Measurements from ENCODE around the gene RALGDS. TPM values are rescaled to one million over a fixed set of nuclear protein-coding genes. Genes with fewer than 3 reads are reported as not detected.

RALGDS gene
- total RNA-seq, 2 experiments from 2014 or later = 23.8 to 28.2 TPM

GRCh38 chr9:133114886-133115603, 6.0 kb downstream of the RALGDS start:
- H3K79me2 ChIP-seq (ENCODE audit: insufficient read depth, low read depth, low read length) = no peaks in the 10 kb centered on the region
- intact Hi-C loops (cut with micrococcal nuclease; ENCODE audit: unreplicated experiment) = no loop called here
- H3K4me2 ChIP-seq (ENCODE audit: low read length) = no peak overlapping the region
- H4K20me1 ChIP-seq (ENCODE audit: insufficient read depth, low read length) = no peaks in the 10 kb centered on the region; the same call in 1 of the 2 replicates
- H3K4me3 ChIP-seq (ENCODE audit: low read depth, low read length, poor library complexity, severe bottlenecking) = no peak overlapping the region
- H3K36me3 ChIP-seq (ENCODE audit: insufficient read depth, low read length) = no peaks in the 10 kb centered on the region
- ChIA-PET POLR2A (no interaction called here), CTCF (ENCODE audit: unreplicated experiment) (no interaction called here)
- no peaks in the 10 kb centered on the region for H3K9me3 ChIP-seq (ENCODE audit: low read length)
- BruUV-seq (replicated peaks) = no TSS peak
- no peak overlapping the region for H3K27ac ChIP-seq (ENCODE audit: low read depth, low read length, poor library complexity, severe bottlenecking)
- H3K9me2 ChIP-seq (ENCODE audit: insufficient read depth, low read length) = no peaks in the 10 kb centered on the region
- H3K4me1 ChIP-seq (ENCODE audit: insufficient read depth, low read length, poor library complexity, severe bottlenecking) = peaks cover 11% of the 10 kb centered on the region
- no peak overlapping the region for H2AFZ ChIP-seq (ENCODE audit: low read length)
- no peak for TF ChIP-seq EZH2phosphoT487 (IDR thresholded peaks at IDR 0.05; ENCODE audit: borderline replicate concordance, low read depth, low read length)
- TF ChIP-seq, protein P1, sequence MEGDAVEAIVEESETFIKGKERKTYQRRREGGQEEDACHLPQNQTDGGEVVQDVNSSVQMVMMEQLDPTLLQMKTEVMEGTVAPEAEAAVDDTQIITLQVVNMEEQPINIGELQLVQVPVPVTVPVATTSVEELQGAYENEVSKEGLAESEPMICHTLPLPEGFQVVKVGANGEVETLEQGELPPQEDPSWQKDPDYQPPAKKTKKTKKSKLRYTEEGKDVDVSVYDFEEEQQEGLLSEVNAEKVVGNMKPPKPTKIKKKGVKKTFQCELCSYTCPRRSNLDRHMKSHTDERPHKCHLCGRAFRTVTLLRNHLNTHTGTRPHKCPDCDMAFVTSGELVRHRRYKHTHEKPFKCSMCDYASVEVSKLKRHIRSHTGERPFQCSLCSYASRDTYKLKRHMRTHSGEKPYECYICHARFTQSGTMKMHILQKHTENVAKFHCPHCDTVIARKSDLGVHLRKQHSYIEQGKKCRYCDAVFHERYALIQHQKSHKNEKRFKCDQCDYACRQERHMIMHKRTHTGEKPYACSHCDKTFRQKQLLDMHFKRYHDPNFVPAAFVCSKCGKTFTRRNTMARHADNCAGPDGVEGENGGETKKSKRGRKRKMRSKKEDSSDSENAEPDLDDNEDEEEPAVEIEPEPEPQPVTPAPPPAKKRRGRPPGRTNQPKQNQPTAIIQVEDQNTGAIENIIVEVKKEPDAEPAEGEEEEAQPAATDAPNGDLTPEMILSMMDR (conservative IDR thresholded peaks at IDR 0.05; ENCODE audit: low read length) = no peak
- DNase-seq (ENCODE audit: low spot score) = no peak

GRCh38 chr9:133113949-133114885, 6.8 kb downstream of the RALGDS start:
- POLR2A ChIA-PET = no interaction called here
- no peak for DNase-seq (ENCODE audit: low spot score)
- Histone ChIP-seq H4K20me1 (ENCODE audit: insufficient read depth, low read length) (no peaks in the 10 kb centered on the region; the same call in 1 of the 2 replicates), H3K9me2 (ENCODE audit: insufficient read depth, low read length) (no peaks in the 10 kb centered on the region), H3K79me2 (ENCODE audit: insufficient read depth, low read depth, low read length) (no peaks in the 10 kb centered on the region), H3K4me1 (ENCODE audit: insufficient read depth, low read length, poor library complexity, severe bottlenecking) (peaks cover 11% of the 10 kb centered on the region), H3K4me2 (ENCODE audit: low read length) (no peak overlapping the region), H3K27ac (ENCODE audit: low read depth, low read length, poor library complexity, severe bottlenecking) (no peak overlapping the region), H2AFZ (ENCODE audit: low read length) (no peak overlapping the region), H3K36me3 (ENCODE audit: insufficient read depth, low read length) (peaks cover 3% of the 10 kb centered on the region; the same call in 1 of the 2 replicates), H3K4me3 (ENCODE audit: low read depth, low read length, poor library complexity, severe bottlenecking) (no peak overlapping the region), H3K9me3 (ENCODE audit: low read length) (no peaks in the 10 kb centered on the region)
- CTCF ChIA-PET (ENCODE audit: unreplicated experiment) = no interaction called here
- no TSS peak for BruUV-seq (replicated peaks)
- TF ChIP-seq, protein P1 (conservative IDR thresholded peaks at IDR 0.05; ENCODE audit: low read length) = no peak
- TF ChIP-seq EZH2phosphoT487 (IDR thresholded peaks at IDR 0.05; ENCODE audit: borderline replicate concordance, low read depth, low read length) = no peak
- intact Hi-C loops (cut with micrococcal nuclease; ENCODE audit: unreplicated experiment) = no loop called here

All from OCI-LY7 (cell line).